ENCODE data around the gene ITPR2.

ITPR2 gene

DNA sequence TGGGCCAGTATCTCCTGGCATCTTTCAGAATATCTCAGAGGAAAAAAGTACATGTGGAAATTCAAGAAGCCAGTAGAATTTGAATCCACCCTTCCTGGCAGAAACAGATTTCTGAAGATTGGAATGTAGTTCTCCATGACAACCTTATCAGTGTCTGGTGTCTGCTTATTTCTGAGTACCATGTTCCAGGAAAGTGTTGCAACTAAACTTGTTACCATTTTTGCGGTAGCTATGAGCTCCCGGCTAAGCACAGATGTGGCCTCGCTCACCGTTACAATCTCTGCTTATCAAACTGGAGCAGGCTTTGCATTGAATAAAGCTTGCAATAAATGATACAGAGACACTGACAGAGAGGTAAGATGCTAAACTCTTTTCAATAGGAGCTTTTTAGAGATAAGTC, 13.0 kb upstream of the ITPR2 start:
- Histone ChIP-seq H3K79me2 (ENCODE audit: insufficient read depth, low read length) (no peaks in the 10 kb centered on the region), H3K4me1 (ENCODE audit: insufficient read depth, low read length, poor library complexity, severe bottlenecking) (peaks cover 10% of the 10 kb centered on the region), H3K27me3 (ENCODE audit: insufficient read depth, low read length, poor library complexity, severe bottlenecking) (no peaks in the 10 kb centered on the region), H3K36me3 (ENCODE audit: insufficient read depth, low read length) (no peaks in the 10 kb centered on the region), H3K9me2 (replicated peaks; ENCODE audit: low read depth, low read length) (no peaks in the 10 kb centered on the region), H3K9ac (ENCODE audit: low read depth, low read length, poor library complexity, severe bottlenecking) (no peak overlapping the region), H3K4me2 (ENCODE audit: low read depth, low read length, poor library complexity, severe bottlenecking) (no peak overlapping the region), H3K4me3 (ENCODE audit: low read length, poor library complexity, severe bottlenecking) (no peak overlapping the region), H2AFZ (ENCODE audit: low read length) (no peak overlapping the region), H4K20me1 (ENCODE audit: insufficient read depth, low read length, poor library complexity, severe bottlenecking) (no peaks in the 10 kb centered on the region), H3K9me3 (ENCODE audit: insufficient read depth, low read depth, low read length) (no peaks in the 10 kb centered on the region), H3F3A (ENCODE audit: low read depth) (no peaks in the 10 kb centered on the region)
- TF ChIP-seq EZH2phosphoT487 (IDR thresholded peaks at IDR 0.05; ENCODE audit: borderline replicate concordance) = no peak
- TF ChIP-seq, protein P1, sequence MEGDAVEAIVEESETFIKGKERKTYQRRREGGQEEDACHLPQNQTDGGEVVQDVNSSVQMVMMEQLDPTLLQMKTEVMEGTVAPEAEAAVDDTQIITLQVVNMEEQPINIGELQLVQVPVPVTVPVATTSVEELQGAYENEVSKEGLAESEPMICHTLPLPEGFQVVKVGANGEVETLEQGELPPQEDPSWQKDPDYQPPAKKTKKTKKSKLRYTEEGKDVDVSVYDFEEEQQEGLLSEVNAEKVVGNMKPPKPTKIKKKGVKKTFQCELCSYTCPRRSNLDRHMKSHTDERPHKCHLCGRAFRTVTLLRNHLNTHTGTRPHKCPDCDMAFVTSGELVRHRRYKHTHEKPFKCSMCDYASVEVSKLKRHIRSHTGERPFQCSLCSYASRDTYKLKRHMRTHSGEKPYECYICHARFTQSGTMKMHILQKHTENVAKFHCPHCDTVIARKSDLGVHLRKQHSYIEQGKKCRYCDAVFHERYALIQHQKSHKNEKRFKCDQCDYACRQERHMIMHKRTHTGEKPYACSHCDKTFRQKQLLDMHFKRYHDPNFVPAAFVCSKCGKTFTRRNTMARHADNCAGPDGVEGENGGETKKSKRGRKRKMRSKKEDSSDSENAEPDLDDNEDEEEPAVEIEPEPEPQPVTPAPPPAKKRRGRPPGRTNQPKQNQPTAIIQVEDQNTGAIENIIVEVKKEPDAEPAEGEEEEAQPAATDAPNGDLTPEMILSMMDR (conservative IDR thresholded peaks at IDR 0.05; ENCODE audit: low read length) = no peak

DNA sequence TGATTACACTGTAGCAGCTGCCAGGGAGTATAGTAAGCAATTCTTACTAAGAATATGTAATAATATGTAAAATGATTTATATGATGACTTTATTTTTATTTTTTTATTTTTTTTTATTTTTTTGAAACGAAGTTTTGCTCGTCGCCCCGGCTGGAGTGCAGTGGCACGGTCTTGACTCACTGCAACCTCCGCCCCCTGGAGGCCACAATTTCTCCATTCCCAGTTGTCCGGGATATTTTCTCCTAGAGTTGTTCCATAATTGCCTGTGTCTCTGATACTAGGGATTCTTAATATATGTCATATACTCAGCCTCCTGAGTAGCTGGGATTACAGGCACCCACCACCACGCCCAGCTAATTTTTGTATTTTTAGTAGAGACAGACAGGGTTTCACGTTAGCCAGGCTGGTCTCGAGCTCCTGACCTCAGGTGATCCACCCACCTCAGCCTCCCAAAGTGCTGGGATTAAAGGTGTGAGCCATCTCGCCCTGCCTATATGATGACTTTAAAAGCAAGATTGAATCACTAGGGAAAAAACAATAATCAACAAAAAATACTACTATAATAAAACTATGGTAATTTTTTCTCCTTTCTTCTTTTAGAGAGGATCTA, 12.2 kb upstream of the ITPR2 start:
- Histone ChIP-seq H3K36me3 (ENCODE audit: insufficient read depth, low read length) (no peaks in the 10 kb centered on the region), H3K79me2 (ENCODE audit: insufficient read depth, low read length) (no peaks in the 10 kb centered on the region), H3K4me2 (ENCODE audit: low read depth, low read length, poor library complexity, severe bottlenecking) (no peak overlapping the region), H3K9me2 (replicated peaks; ENCODE audit: low read depth, low read length) (no peaks in the 10 kb centered on the region), H3K9me3 (ENCODE audit: insufficient read depth, low read depth, low read length) (no peaks in the 10 kb centered on the region), H4K20me1 (ENCODE audit: insufficient read depth, low read length, poor library complexity, severe bottlenecking) (no peaks in the 10 kb centered on the region), H3K9ac (ENCODE audit: low read depth, low read length, poor library complexity, severe bottlenecking) (no peak overlapping the region), H2AFZ (ENCODE audit: low read length) (no peak overlapping the region), H3F3A (ENCODE audit: low read depth) (no peaks in the 10 kb centered on the region), H3K27me3 (ENCODE audit: insufficient read depth, low read length, poor library complexity, severe bottlenecking) (no peaks in the 10 kb centered on the region), H3K4me3 (ENCODE audit: low read length, poor library complexity, severe bottlenecking) (no peak overlapping the region), H3K4me1 (ENCODE audit: insufficient read depth, low read length, poor library complexity, severe bottlenecking) (peaks cover 12% of the 10 kb centered on the region)
- TF ChIP-seq, protein P1 (conservative IDR thresholded peaks at IDR 0.05; ENCODE audit: low read length) = peak; percentile 46
- TF ChIP-seq EZH2phosphoT487 (IDR thresholded peaks at IDR 0.05; ENCODE audit: borderline replicate concordance) = no peak

DNA sequence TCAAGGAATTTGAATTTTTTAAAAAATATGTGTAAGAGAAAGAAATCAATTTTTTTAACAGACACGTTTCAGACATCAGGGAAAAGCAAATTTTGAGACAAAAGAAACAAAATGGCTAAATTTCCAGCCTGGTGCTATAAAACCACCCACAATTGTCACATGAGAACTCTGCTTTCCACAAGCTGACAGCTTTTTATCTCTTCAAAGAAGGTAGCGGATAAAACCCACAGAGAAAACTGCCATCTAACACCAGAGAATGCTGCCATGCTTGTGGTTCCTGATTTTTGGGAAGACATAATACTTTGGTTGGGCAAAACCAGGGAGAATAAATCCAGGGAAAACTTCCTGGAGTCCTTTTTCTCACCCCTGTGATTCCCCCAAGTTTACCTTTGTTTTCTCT, 10.3 kb upstream of the ITPR2 start:
- H3K27me3 ChIP-seq (ENCODE audit: insufficient read depth, low read length, poor library complexity, severe bottlenecking) = no peaks in the 10 kb centered on the region
- no peaks in the 10 kb centered on the region for H3F3A ChIP-seq (ENCODE audit: low read depth)
- H3K9me3 ChIP-seq (ENCODE audit: insufficient read depth, low read depth, low read length) = no peaks in the 10 kb centered on the region
- peak overlapping the region; percentile 78 for H2AFZ ChIP-seq (ENCODE audit: low read length)
- H3K79me2 ChIP-seq (ENCODE audit: insufficient read depth, low read length) = no peaks in the 10 kb centered on the region
- no peaks in the 10 kb centered on the region for H3K36me3 ChIP-seq (ENCODE audit: insufficient read depth, low read length)
- H3K9me2 ChIP-seq (replicated peaks; ENCODE audit: low read depth, low read length) = no peaks in the 10 kb centered on the region
- TF ChIP-seq, protein P1 (conservative IDR thresholded peaks at IDR 0.05; ENCODE audit: low read length) = no peak
- no peak for TF ChIP-seq EZH2phosphoT487 (IDR thresholded peaks at IDR 0.05; ENCODE audit: borderline replicate concordance)
- no peak overlapping the region for H3K9ac ChIP-seq (ENCODE audit: low read depth, low read length, poor library complexity, severe bottlenecking)
- no peaks in the 10 kb centered on the region for H4K20me1 ChIP-seq (ENCODE audit: insufficient read depth, low read length, poor library complexity, severe bottlenecking)
- H3K4me1 ChIP-seq (ENCODE audit: insufficient read depth, low read length, poor library complexity, severe bottlenecking) = peaks cover 12% of the 10 kb centered on the region
- no peak overlapping the region for H3K4me2 ChIP-seq (ENCODE audit: low read depth, low read length, poor library complexity, severe bottlenecking)
- H3K4me3 ChIP-seq (ENCODE audit: low read length, poor library complexity, severe bottlenecking) = no peak overlapping the region

All from Loucy (cell line).